Lung (tissue), 12 donors: ENCODE data around the gene IL6R. TPM values are rescaled to one million over a fixed set of nuclear protein-coding genes. Genes with fewer than 3 reads are reported as not detected.
A peak's percentile ranks its signal among the peaks of the same experiment; 100 is the strongest.

Source experiments
- ATAC-seq: fragments of 200-7000 bp; cut with Tn5 transposase; one replicate; pipeline ENCODE4 v1.9.1; 2020; ENCODE audit warnings: moderate number of reproducible peaks; ENCODE audit not compliant: insufficient read depth, low FRiP score
- DNase-seq, 3 donors: peaks; one replicate each; pipeline ENCODE4 v3.0.0-alpha.2; 2013 to 2017
- H3K27ac ChIP-seq, 2 donors: one replicate each; pipeline ENCODE4 v1.5.1; 2013; ENCODE audit warnings: mild to moderate bottlenecking in 2 of 2, moderate library complexity in 2 of 2, control low read depth in 1 of 2, inconsistent platforms in 1 of 2, low read depth in 1 of 2, low read length in 1 of 2
- H3K27me3 ChIP-seq, 3 donors: one replicate each; pipeline ENCODE4 v1.5.1; 2013; ENCODE audit warnings: low read length in 2 of 3; ENCODE audit not compliant: control insufficient read depth in 3 of 3, insufficient read depth in 3 of 3
- H3K36me3 ChIP-seq, 4 donors: one replicate each; pipeline ENCODE4 v1.5.1; 2013; ENCODE audit warnings: low read length in 4 of 4, mild to moderate bottlenecking in 1 of 4, moderate library complexity in 1 of 4; ENCODE audit not compliant: control insufficient read depth in 4 of 4, insufficient read depth in 4 of 4
- H3K4me1 ChIP-seq, 5 donors: one replicate each; pipeline ENCODE4 v1.5.1; 2013; ENCODE audit warnings: low read length in 5 of 5, mild to moderate bottlenecking in 2 of 5, moderate library complexity in 1 of 5; ENCODE audit not compliant: control insufficient read depth in 5 of 5, insufficient read depth in 5 of 5
- H3K4me3 ChIP-seq: one replicate; pipeline ENCODE4 v1.5.1; 2013; ENCODE audit warnings: mild to moderate bottlenecking, control low read depth, moderate library complexity
- H3K9ac ChIP-seq, 2 donors: one replicate each; pipeline ENCODE4 v1.5.1; 2013; ENCODE audit warnings: low read length in 2 of 2, control low read depth in 1 of 2; ENCODE audit not compliant: insufficient read depth in 1 of 2
- H3K9me3 ChIP-seq, 4 donors: one replicate each; pipeline ENCODE4 v1.5.1; 2013; ENCODE audit warnings: low read length in 3 of 4, mild to moderate bottlenecking in 1 of 4, moderate library complexity in 1 of 4; ENCODE audit not compliant: control insufficient read depth in 4 of 4, insufficient read depth in 3 of 4
- CTCF ChIP-seq: IDR thresholded peaks from 2 replicates; pipeline ENCODE4 v1.5.1; 2012; ENCODE audit warnings: mild to moderate bottlenecking; ENCODE audit errors: control extremely low read depth, extremely low read depth
- WGBS, 2 donors: extraction: QIAGEN DNeasy Blood & Tissue Kit; methylation state at CpG; one replicate each; pipeline ENCODE4 v1.1.7; 2013; 5-methylcytosine and 5-hydroxymethylcytosine counted together
- polyA plus RNA-seq, 2 donors: library from polyadenylated mRNA; stranded (reverse); fragments of 200-250 nt; gene quantifications; one replicate each; pipeline ENCODE4 v1.2.1, GENCODE V29; 2013
- total RNA-seq, 2 donors: library from RNA; depleted of rRNA in 1 of 2; stranded (reverse); fragments of >200 nt in 1 of 2; gene quantifications; one replicate each; pipeline ENCODE4 v1.2.1, GENCODE V29; 2014 to 2021
- donor health status: control.
- donor health status: control.
- donor health status: Bipolar disorder and iron deficiency.
- donor health status: healthy.
- donor health status: DM: yes; HTN: yes; CAD: no.

Gene IL6R
- total and polyA plus RNA-seq, 4 donors = 12.3 to 79.7 (median 32.0) TPM

GRCh38 chr1:154471304-154471703, 66.2 kb downstream of the IL6R start:
- no peaks in the 10 kb centered on the region for H3K9me3 ChIP-seq
- 93 to 95% methylated on average over 2 of the region's 2 CpGs for WGBS, 2 donors
- H3K36me3 ChIP-seq = peaks cover 0 to 5% (median 0%) of the 10 kb centered on the region in 4 donors
- peaks cover 0 to 7% (median 0%) of the 10 kb centered on the region in 5 donors for H3K4me1 ChIP-seq
- no peak for TF ChIP-seq CTCF
- no peaks in the 10 kb centered on the region for H3K27me3 ChIP-seq
- H3K27ac ChIP-seq = no peak overlapping the region
- no peak for DNase-seq
- no peak for ATAC-seq
- H3K9ac ChIP-seq = no peak overlapping the region
- no peak overlapping the region for H3K4me3 ChIP-seq

DNA sequence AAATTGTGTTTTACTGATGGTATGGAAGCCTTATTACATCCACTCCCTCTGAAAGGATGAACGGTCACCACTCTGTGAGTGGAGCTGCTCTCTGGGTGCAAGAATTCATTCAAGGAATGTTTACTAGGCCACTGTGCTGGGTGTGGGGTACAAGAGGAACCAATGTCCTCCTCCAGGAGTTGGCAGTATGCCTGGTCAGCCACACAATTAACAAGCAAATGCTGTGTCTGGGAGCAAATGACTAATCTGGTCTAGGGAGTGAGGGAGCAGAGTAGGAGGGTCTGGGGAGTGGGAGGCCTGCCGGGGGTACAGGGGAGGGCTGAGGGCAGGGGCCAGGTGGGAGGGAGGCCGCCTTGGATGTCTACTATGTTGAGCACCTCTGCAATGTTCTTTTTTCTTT, 69.7 kb downstream of the IL6R start:
- Histone ChIP-seq H3K4me1 (peaks cover 0 to 7% (median 0%) of the 10 kb centered on the region in 5 donors), H3K27me3 (no peaks in the 10 kb centered on the region), H3K27ac (no peak overlapping the region), H3K4me3 (no peak overlapping the region), H3K9me3 (no peaks in the 10 kb centered on the region), H3K36me3 (peaks cover 0 to 2% (median 0%) of the 10 kb centered on the region in 4 donors), H3K9ac (no peak overlapping the region)
- DNase-seq (peak; percentile 52 to 71 (median 63)), ATAC-seq (peak; percentile 54)
- 43% methylated on average over 3 of the region's 3 CpGs for WGBS, 2 donors
- no peak for TF ChIP-seq CTCF

DNA sequence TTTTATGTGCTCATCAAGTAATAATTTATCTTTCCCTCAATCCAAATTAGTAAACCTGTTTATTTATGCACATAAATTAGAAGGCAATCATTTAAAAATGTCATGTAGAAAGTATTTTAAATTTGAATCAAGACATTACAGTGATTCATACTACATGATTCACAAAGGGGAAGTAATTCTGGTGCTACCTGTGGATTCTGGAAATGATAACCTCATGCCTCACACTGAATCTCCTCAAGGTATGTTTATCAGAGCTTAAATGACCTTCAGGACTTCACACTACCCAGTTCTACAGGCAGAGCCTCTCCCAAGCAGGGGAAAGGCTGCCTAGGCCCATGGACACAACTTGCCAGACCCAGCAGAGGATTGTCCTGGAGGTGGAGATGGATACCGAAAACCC, 71.6 kb downstream of the IL6R start:
- no peaks in the 10 kb centered on the region for H3K9me3 ChIP-seq
- WGBS, 2 donors = 98 to 100% methylated on average over 1 of the region's 1 CpG
- no peak for DNase-seq
- no peak for TF ChIP-seq CTCF
- H3K4me3 ChIP-seq = no peak overlapping the region
- no peak overlapping the region for H3K27ac ChIP-seq
- H3K27me3 ChIP-seq = no peaks in the 10 kb centered on the region
- no peak overlapping the region for H3K9ac ChIP-seq
- H3K4me1 ChIP-seq = peaks cover 0 to 7% (median 0%) of the 10 kb centered on the region in 5 donors
- H3K36me3 ChIP-seq = peaks cover 0 to 2% (median 0%) of the 10 kb centered on the region in 4 donors
- ATAC-seq = no peak

DNA sequence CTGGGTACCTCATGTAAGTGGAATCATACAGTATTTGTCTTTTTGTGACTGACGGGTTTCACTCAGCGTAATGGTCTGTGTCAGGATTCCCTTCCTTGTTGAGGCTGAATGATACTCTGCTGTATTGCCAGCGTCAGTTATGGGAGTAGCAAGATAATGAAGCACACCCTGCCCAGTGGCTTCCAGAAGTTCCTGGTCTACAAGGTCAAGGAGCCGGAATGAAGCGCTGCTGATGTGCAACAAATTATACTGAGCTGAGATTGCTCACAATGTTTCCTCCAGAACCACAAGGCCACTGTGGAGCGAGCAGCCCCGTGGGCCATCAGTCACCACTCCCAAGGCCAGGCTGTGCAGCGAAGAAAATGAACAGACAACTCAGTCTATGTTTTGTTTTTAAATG, 72.9 kb downstream of the IL6R start:
- no peaks in the 10 kb centered on the region for H3K36me3 ChIP-seq
- no peak for TF ChIP-seq CTCF
- H3K9me3 ChIP-seq = no peaks in the 10 kb centered on the region
- no peak overlapping the region for H3K27ac ChIP-seq
- ATAC-seq (no peak), DNase-seq (no peak)
- H3K27me3 ChIP-seq = no peaks in the 10 kb centered on the region
- peaks cover 0 to 7% (median 0%) of the 10 kb centered on the region in 5 donors for H3K4me1 ChIP-seq
- H3K4me3 ChIP-seq = no peak overlapping the region
- no peak overlapping the region for H3K9ac ChIP-seq
- WGBS, 2 donors = 84 to 88% methylated on average over 8 of the region's 8 CpGs
